Peyer's patch (tissue), 4 donors: ENCODE data around the gene SPACA5. TPM values are rescaled to one million over a fixed set of nuclear protein-coding genes. Genes with fewer than 3 reads are reported as not detected.

ENCODE experiments used
- DNase-seq, 3 donors: peaks; one replicate each; pipeline ENCODE4 v3.0.0-alpha.2; 2017 to 2019
- H3K27ac ChIP-seq, 4 donors: fragments of 200-600 bp; sonication (generic); one replicate each; pipeline ENCODE4 v1.5.1; 2016 to 2019
- H3K27me3 ChIP-seq, 2 donors: fragments of 200-600 bp; sonication (generic); one replicate each; pipeline ENCODE4 v1.5.1; 2019
- H3K36me3 ChIP-seq, 3 donors: fragments of 200-600 bp; sonication (generic); one replicate each; pipeline ENCODE4 v1.5.1; 2016 to 2019
- H3K4me1 ChIP-seq, 4 donors: fragments of 200-600 bp; sonication (generic); one replicate each; pipeline ENCODE4 v1.5.1; 2016 to 2019
- H3K4me3 ChIP-seq, 4 donors: fragments of 200-600 bp; sonication (generic); 1 replicate in 3 of 4; 2 replicates in 1 of 4; pipeline ENCODE4 v1.5.1; 2016 to 2019; ENCODE audit warnings: mild to moderate bottlenecking in 1 of 4
- H3K9me3 ChIP-seq, 4 donors: fragments of 200-600 bp; sonication (generic); one replicate each; pipeline ENCODE4 v1.5.1; 2016 to 2019; ENCODE audit warnings: mild to moderate bottlenecking in 1 of 4
- POLR2A ChIP-seq, 2 donors: fragments of 450-650 bp; IDR thresholded peaks; one replicate each; pipeline ENCODE4 v1.5.1; 2017; ENCODE audit warnings: antibody characterized with exemption in 2 of 2, mild to moderate bottlenecking in 2 of 2, moderate library complexity in 2 of 2
- total RNA-seq, 4 donors: library from RNA; depleted of rRNA; stranded (reverse); fragments of >200 nt; gene quantifications; one replicate each; pipeline ENCODE4 v1.1.0, GENCODE V29; 2016
- TF ChIP-seq, protein P1 (sequence below), 6 experiments: fragments of 450-650 bp in 4 of 6; fragments of 200-600 bp in 2 of 6; sonication (generic) in 1 of 6; IDR thresholded peaks; one replicate each; pipeline ENCODE4 v1.5.1; 2017 to 2019; ENCODE audit warnings: antibody characterized with exemption in 6 of 6, mild to moderate bottlenecking in 3 of 6, moderate library complexity in 1 of 6

The SPACA5 gene
- total RNA-seq, 4 donors from 2014 or later, result not detected

DNA sequence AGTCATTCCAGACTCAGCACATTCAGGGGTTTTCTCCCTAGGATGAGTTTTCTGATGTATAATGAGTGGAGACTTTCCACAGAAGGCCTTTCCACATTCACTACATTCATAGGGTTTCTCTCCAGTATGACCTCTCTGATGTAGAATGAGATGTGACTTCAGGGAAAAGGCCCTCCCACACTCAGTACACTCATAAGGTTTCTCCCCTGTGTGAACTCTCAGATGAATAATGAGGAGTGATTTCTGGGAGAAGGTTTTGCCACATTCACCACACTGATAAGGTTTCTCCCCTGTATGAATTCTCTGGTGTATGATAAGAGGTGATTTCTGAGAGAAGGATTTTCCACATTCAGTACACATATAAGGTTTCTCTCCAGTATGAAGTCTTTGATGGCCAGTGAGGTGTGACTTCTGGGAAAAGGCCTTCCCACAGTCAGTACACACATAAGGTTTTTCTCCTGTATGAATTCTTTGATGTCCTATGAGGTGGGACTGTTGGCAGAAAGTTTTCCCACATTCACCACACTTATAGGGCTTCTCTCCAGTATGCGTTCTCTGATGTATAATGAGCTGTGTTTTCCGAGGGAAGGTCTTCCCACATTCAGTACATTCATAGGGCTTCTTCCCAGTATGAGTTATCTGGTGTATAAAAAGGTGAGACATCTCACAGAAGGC, 52.0 kb downstream of the SPACA5 start:
- Histone ChIP-seq H3K4me1 (no peaks in the 10 kb centered on the region), H3K27me3 (no peaks in the 10 kb centered on the region), H3K4me3 (no peak overlapping the region), H3K36me3 (peaks cover 0 to 38% (median 0%) of the 10 kb centered on the region in 3 donors), H3K9me3 (peaks cover 0 to 11% (median 5%) of the 10 kb centered on the region in 4 donors), H3K27ac (no peak overlapping the region)
- DNase-seq, result no peak
- TF ChIP-seq, protein P1, sequence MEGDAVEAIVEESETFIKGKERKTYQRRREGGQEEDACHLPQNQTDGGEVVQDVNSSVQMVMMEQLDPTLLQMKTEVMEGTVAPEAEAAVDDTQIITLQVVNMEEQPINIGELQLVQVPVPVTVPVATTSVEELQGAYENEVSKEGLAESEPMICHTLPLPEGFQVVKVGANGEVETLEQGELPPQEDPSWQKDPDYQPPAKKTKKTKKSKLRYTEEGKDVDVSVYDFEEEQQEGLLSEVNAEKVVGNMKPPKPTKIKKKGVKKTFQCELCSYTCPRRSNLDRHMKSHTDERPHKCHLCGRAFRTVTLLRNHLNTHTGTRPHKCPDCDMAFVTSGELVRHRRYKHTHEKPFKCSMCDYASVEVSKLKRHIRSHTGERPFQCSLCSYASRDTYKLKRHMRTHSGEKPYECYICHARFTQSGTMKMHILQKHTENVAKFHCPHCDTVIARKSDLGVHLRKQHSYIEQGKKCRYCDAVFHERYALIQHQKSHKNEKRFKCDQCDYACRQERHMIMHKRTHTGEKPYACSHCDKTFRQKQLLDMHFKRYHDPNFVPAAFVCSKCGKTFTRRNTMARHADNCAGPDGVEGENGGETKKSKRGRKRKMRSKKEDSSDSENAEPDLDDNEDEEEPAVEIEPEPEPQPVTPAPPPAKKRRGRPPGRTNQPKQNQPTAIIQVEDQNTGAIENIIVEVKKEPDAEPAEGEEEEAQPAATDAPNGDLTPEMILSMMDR (IDR thresholded peaks at IDR 0.05), result no peak
- TF ChIP-seq POLR2A (IDR thresholded peaks at IDR 0.05), result no peak

DNA sequence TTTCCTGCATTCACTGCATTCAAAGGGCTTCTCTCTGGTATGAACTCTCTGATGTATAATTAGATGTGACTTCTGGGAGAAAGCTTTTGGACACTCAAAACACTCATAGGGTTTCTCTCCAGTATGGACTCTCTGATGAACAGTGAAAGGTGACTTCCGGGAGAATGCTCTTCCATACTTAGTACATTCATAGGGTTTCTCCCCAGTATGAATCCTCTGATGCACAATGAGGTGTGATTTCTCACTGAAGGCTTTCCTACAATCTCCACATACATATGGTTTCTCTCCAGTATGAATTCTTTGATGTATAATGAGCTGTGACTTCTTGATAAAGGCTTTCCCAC, 52.5 kb downstream of the SPACA5 start:
- Histone ChIP-seq H3K36me3 (peaks cover 0 to 38% (median 0%) of the 10 kb centered on the region in 3 donors), H3K27ac (no peak overlapping the region), H3K4me1 (no peaks in the 10 kb centered on the region), H3K4me3 (no peak overlapping the region), H3K9me3 (peaks cover 0 to 11% (median 5%) of the 10 kb centered on the region in 4 donors), H3K27me3 (no peaks in the 10 kb centered on the region)
- DNase-seq, result no peak
- TF ChIP-seq, protein P1 (IDR thresholded peaks at IDR 0.05), result no peak
- no peak for TF ChIP-seq POLR2A (IDR thresholded peaks at IDR 0.05)

Other genes starting within 250 kb of the SPACA5 start
- 10 to 100 TPM in 2 of 4 donors, 1 to 10 TPM in 2; 8.3 to 13.9 (median 10.6) TPM for gene ZNF81, start 170.1 kb upstream of the SPACA5 start, total RNA-seq
- 10 to 100 TPM in 1 of 4 donors, 1 to 10 TPM in 3; 2.5 to 10.7 (median 6.6) TPM for gene ZNF182, start 3.0 kb upstream of the SPACA5 start, total RNA-seq
- 10 to 100 TPM in 1 of 4 donors, 1 to 10 TPM in 3; 2.3 to 20.6 (median 7.1) TPM for gene ZNF630, start 64.7 kb downstream of the SPACA5 start, total RNA-seq
- not detected for gene SPACA5B, start 123.6 kb downstream of the SPACA5 start, total RNA-seq
- not detected for gene SSX5, start 189.8 kb downstream of the SPACA5 start, total RNA-seq
- gene SSX1, start 248.4 kb downstream of the SPACA5 start, total RNA-seq, result not detected